Epithelial cell of esophagus (primary cell): ENCODE measurements around the gene TFCP2.
A peak's percentile ranks its signal among the peaks of the same experiment; 100 is the strongest.

Experiments used
- DNase-seq: peaks from one replicate; pipeline ENCODE4 v3.0.0; 2010; ENCODE audit warnings: low read depth
- H3K4me3 ChIP-seq: 2 replicates; pipeline ENCODE4 v1.5.1; 2011; ENCODE audit warnings: mild to moderate bottlenecking, low read length, control low read depth
- CTCF ChIP-seq: IDR thresholded peaks from 2 replicates; pipeline ENCODE4 v1.5.1; 2011; ENCODE audit warnings: low read depth, mild to moderate bottlenecking, low read length, control low read depth, inconsistent platforms; ENCODE audit not compliant: insufficient read depth; ENCODE audit errors: missing control alignments

Gene TFCP2

GRCh38 chr12:51047655-51048540 lies 125.0 kb downstream of the TFCP2 start, which contains the start of gene LETMD1:
Gene LETMD1 (plus strand): TSS chr12:51048327. CDS start chr12:51048357, 30 bp downstream.
- peak; percentile 80 for TF ChIP-seq CTCF
- DNase-seq, result peak; percentile 100

More at GRCh38 chr12:51047655-51048540, 125.0 kb downstream of the TFCP2 start, which contains the start of gene LETMD1:
- peak within 1 kb of the TSS; percentile 91 for H3K4me3 ChIP-seq
